Measurements from ENCODE around the gene ANXA2.

The ANXA2 gene

DNA sequence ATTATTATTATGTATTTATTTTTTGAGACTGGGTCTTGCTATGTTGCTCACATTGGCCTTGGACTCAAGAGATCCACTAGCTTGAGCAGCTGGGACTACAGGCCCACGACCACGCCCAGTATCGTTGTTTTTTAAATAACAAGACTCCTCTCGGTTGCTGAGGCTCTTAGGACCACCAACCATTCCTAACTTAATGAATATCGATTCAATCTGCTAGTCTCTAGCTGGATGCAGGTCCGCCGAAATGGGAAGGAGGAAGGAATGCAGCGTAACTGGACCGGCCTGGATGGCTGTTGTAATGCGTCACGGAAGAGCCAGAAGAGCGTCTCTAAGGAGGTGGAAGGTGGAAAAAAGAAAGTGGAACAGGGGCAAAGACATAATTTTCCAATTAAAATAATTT, 1.7 kb downstream of the ANXA2 start:
- TF ChIP-seq, protein P1, sequence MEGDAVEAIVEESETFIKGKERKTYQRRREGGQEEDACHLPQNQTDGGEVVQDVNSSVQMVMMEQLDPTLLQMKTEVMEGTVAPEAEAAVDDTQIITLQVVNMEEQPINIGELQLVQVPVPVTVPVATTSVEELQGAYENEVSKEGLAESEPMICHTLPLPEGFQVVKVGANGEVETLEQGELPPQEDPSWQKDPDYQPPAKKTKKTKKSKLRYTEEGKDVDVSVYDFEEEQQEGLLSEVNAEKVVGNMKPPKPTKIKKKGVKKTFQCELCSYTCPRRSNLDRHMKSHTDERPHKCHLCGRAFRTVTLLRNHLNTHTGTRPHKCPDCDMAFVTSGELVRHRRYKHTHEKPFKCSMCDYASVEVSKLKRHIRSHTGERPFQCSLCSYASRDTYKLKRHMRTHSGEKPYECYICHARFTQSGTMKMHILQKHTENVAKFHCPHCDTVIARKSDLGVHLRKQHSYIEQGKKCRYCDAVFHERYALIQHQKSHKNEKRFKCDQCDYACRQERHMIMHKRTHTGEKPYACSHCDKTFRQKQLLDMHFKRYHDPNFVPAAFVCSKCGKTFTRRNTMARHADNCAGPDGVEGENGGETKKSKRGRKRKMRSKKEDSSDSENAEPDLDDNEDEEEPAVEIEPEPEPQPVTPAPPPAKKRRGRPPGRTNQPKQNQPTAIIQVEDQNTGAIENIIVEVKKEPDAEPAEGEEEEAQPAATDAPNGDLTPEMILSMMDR (IDR thresholded peaks at IDR 0.05): no peak

DNA sequence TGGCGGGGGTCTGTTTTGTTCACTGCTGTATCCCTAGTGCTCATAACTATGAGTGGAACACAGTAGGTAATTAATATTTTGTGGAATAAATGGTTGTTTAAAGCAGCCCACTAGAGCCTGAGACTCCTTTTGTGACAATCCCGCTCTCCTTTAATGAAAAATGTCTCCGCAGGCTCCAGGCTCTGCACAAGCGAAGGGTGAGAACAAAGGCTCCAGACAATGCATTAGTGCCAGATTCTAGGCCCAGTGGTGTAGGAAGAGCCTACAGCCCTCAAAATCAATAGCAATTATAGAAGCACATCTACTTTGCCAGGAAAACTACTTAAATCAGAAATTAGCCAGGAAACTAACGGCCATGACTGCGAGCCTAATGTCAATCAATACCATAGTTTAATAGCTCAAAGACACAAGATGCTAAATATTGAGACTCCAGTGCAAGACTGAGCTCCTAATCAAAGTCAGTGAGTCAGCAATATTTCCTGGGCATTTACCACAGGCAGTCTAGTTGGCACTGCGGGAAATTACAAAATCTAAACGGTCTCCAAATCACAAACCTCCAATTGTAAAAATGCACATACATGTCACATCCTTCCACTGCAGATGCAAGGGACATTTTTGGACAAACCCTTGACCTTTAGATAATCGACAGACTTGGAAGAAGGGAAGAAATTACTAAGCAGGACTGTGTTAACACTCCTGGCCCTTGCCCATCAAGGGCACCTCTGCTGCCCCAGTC, 2.3 kb downstream of the ANXA2 start:
- TF ChIP-seq, protein P1 (IDR thresholded peaks at IDR 0.05): no peak

DNA sequence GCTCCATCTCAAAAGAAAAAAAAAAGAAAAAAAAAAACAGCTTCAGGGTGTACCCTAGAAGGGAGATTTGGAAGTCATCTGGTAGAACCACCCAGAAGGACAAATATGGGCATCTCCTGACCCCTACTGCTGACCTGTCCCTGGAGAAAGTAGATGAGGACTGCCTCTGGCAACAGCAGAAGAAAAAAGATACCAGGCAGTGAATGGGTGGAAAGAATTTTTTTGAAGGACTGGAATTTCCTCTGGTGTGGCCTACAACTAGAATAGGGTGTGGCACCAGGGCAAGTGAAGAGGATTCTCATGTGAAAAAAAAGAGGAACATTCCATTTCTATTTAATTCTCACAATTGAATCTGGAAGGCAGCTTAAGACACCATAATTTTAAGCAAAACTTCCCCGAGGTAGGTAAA, 3.1 kb downstream of the ANXA2 start:
- TF ChIP-seq, protein P1 (IDR thresholded peaks at IDR 0.05): no peak

DNA sequence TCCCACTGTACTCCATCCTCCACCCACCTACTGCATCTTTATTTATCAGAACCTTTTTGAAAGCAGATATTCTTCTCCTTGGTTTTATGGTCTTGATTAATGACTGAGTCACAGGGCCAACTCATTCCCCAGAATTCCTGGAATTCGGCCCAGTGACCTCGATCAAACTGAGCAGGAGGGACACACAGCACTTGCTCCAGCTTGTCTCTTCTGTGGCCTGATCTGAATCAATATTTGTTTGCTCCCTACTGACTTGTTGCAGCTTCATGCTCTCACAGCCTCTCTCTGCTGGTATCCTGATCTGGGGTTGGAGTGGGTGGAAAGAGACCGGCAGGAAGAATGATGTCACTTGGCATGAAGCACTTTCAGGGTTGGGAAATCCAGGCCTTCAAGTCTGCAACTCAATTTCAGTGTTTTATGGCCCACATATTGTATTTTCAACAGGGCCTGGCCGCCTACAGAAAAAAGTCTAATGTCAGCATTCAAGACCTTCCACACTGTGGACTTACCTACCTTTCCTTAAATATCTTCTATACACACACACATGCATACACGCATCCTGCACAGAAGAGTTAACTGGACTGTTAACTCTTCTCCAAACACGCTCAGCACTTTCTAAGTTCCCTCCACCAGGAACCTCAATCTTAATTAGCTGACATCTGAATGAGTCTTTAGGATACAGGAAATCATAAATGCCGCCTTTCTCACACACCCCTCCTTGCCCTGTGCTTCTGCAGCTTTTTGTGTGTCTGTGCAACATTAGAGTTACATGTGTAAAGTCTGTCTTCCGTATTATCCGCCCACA, 4.6 kb downstream of the ANXA2 start:
- TF ChIP-seq, protein P1 (IDR thresholded peaks at IDR 0.05): no peak

DNA sequence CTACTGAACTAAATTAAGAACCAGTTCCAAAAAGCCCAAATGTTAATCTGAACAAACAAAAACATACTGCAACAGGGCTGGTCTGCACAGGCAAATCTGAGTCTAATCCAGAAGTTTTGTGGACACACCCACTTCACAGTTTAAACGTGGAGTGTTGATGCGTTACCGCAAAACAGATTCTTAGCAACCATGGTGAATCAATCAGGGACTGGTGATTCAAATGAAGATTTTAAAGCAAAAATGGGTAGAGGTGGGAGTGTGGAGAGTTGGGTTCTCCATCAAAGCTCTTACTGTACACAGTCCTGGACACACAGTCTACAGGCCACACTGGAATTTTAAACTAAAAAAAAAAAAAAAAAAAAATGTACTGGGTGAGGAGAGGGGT, 5.2 kb downstream of the ANXA2 start:
- TF ChIP-seq, protein P1 (IDR thresholded peaks at IDR 0.05): no peak

DNA sequence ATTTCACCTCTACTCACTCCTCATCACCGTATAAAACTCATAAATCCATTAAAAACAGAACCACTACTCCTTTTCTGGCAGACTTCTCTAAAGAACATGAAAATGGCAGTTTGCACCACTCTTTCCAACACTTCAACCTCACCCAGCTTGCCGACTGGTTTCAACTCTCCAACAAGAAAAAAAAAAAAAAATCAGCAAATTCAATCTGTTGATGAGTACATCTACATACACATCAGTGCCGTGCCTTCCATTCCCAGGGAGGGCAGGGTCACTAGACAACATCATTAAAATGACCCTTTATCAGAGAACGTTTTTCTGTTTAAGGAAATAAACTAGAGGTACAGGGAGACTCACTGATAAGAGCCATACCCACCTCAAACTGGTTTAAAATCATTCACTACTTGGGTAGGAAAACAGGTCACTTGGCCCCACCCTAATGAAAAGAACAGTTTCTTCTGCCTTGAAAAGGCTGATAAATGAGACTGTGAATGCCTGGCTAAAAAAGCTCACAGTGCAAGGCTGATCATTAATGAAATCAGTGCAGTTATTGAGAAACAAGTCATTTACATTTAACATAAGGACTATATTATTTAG, 6.0 kb downstream of the ANXA2 start:
- TF ChIP-seq, protein P1 (IDR thresholded peaks at IDR 0.05): no peak

DNA sequence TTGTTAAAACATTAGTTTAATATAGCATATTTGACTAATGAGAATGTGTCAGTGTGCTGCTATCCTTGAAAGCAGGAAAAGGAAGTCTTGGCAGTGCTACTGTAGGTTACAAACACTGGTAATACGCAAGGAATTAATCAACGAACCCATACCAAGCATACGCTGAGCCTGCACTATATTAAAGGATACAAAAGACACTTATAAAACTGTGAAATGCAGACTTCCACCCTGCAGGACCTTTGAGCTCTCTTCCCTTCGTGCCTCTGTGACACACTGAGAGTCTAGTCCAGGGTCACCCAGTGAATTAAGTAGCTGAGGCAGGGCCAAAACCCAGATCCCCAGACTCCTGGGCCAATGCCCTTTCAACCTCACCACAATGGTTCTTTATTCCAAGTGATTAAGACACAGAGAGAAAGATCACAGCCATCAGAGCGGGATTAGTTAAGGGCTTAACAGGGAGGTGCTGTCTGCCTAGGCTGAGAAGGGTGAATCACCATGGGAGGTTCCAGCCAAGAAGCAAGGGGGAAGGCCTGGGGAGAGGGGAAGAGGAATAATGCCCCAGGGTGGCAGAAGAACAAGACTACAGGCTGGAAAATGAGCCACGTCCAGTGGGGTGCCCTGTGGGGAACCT, 6.8 kb downstream of the ANXA2 start:
- TF ChIP-seq, protein P1 (IDR thresholded peaks at IDR 0.05): no peak
